HG03521 (cell line): ENCODE measurements around the gene TP73.
"Not testable (repeated sequence)": the region's sequence is repeated elsewhere in the genome, so short reads cannot be mapped to it uniquely, and the experiment has no call there.

Experiments
- ATAC-seq: cut with Tn5 transposase; IDR thresholded peaks from one replicate; pipeline ENCODE4 v1.9.1; 2021; ENCODE audit warnings: mild to moderate bottlenecking, moderate library complexity; ENCODE audit not compliant: unreplicated experiment

The TP73 gene

GRCh38 chr1:3740752-3741151 lies 88.4 kb downstream of the TP73 start:
- no peak for ATAC-seq

DNA sequence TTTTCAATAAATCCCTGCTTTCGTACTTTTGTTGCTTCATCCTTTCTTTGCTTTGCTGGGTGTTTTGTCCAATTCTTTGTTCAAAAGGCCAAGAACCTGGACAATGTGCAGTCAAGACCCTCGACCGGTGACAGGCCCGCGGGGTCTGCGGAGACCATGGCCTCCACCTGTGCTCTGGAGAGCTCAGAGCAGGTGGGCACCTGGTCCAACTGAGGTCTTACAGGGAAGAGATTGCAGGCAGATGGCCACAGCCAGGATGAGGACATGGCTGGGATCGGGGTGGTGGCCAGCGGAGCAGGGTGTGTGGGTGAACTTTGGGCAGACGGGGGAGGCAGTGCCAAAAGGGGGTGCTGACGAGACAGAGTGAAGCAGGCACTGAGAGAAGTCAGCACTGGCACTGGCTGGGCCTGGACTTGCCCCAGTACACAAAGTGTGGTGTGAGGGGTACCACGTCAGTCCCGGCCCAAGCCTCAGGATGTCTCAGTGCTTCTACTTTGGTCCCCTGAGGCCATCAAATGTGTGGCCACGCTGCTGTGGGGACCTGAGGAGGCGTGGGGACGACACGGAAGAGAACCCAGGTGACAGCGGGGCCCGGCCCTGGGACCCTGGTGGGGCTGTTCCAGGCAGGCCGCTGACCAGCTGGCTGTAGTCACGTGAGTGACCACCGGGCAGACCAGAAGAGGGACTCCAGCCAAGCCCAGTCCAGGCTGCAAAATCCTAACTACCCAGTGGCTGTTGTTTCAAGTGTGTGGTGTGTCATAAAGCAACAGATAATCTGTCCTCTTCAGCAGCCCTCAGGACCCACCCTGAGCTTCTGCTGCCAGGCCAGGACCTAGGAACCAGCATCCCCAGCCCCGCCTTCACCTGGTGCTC lies 89.5 kb downstream of the TP73 start:
- no peak for ATAC-seq

DNA sequence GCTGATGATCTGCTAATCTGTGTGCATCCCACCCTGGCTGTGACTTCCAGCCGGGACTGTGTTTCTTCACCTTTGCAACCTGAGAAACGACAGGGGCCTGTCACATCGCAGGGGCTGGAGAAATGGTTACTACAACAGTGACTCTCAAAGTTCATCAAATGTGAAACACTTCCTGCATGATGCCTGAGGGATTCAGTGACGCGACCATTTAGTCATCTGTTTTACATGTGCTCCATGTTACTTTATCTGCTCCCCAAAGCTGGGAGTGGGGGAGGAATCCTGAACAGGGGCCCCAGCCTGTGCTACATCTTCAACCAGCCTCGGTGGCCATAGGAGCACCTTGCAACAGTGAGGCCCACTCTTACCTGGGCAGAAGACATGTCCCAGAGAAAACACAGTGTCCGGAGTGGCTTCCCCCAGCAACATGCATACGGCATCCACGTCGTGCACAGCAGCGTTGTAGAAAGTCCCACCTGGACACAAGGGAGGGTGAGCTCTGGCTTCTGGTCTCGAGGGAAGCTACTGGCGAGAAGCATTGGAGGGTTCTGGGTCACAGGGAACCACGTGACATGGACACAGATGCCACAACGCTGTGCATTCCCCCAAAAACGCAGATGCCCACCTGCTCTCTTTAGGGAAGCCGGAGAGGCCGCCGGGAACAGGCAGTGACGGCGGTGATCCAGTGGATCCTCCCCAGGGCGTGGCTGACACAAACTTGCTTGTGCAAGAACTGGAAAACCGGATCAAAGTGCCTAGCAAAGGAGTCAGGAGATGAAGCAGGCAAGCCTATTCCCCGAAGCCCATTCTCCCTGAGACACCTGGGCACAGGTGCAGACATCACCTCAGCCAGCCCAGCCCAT lies 90.4 kb downstream of the TP73 start:
- ATAC-seq = no peak

GRCh38 chr1:3743421-3743820 lies 91.1 kb downstream of the TP73 start:
- ATAC-seq = no peak

GRCh38 chr1:3743826-3744225 lies 91.5 kb downstream of the TP73 start:
- ATAC-seq = no peak

- no peak for ATAC-seq
Observed at GRCh38 chr1:3744646-3745045, 92.3 kb downstream of the TP73 start.

GRCh38 chr1:3745071-3745470 lies 92.8 kb downstream of the TP73 start:
- no peak for ATAC-seq

DNA sequence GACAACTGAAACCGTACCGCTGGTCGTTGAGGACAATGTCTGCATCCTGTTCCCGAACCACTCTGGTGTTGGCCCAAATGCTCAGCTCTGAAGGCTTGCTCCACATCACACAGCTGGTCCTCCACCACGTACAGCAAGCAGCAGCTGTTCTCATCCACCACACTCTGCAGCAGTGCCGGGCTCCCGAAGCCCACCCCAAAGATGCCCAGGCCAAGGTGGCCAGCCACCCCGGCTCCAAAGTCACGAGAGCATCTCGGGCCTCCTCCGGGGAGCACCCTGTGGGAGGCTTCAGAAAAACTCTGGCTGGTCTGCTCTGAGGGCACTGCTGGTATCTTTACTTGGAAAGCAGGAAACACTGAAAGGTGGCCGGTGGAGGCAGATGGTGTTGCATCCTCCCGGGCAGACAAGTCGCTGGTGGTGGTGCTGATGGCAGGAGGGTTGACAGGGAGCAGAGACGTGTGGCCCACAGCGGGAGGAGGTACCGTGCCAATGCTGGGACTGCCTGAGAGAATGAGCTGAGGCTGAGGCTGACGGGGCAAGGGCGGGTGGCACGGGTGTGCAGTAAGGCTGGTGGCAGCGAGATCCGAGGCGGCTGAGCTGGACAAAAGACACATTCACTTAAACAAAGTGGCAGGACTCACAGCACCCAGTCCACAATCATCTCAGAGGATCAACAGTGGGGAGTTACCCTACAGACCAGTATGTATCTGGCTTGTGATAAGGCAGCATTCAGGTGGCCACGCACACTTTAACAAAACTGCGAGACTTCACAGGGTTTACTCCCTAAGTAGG lies 93.5 kb downstream of the TP73 start:
- ATAC-seq = no peak

DNA sequence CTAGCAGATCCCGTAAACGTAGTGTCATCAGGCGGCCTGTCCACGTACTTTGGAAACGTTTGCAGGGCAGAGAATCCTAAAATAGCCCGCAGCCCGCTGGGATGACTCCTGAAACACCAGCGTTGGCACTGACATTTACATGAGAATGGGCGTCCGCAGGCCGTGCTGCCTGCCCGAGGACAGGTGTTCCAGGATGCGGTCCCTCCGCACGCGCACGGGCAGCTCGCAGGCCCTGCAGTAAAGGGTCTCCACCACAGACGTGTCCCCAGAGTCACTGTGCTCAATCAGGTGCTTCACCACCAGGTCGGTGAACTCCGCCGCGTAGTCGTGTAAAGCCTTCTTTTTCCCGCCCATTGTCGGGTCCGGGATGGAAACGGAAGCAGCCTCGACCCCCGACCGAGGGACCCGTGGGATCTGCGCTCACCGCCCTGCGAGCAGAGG lies 94.1 kb downstream of the TP73 start:
- no peak for ATAC-seq

- no peak for ATAC-seq
Observed at GRCh38 chr1:3746830-3747521, 94.7 kb downstream of the TP73 start.

DNA sequence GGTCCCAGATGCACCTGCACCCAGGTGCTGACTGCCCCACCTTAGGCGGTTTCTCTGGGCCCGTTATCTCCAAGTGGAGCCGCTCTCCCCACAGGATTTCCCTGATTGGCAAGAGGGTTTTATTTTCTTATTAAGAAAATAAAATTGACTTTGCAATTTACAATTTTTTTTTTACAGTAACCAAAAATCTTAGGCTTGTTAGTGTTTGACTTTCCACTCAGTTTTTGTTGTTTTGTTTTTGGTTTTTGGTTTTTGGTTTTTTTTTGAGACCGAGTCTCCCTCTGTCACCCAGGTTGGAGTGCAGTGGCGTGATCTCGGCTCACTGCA lies 95.2 kb downstream of the TP73 start:
- no peak for ATAC-seq

DNA sequence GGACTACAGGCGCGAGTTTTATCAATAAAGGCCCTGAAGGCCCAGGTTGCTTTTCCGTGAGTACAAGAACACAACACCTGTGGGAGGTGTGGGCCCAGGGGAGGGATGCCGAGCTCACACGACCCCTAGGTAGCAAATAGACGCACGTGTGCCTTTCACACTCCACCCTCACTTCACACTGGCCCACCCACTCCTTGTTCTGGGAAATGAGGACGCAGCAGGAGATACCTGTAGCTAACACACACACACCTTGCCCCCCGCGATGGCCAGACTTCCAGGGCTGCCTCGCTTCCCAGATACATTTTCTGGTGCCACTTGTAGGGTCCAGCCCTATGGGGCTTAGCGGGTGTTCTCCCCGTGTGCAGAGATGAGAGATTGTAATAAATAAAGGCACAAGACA lies 95.6 kb downstream of the TP73 start:
- ATAC-seq = no peak

- not testable (repeated sequence) for ATAC-seq
Observed at GRCh38 chr1:3748316-3748900, 96.1 kb downstream of the TP73 start.

GRCh38 chr1:3749512-3749911 lies 97.2 kb downstream of the TP73 start:
- ATAC-seq = no peak

DNA sequence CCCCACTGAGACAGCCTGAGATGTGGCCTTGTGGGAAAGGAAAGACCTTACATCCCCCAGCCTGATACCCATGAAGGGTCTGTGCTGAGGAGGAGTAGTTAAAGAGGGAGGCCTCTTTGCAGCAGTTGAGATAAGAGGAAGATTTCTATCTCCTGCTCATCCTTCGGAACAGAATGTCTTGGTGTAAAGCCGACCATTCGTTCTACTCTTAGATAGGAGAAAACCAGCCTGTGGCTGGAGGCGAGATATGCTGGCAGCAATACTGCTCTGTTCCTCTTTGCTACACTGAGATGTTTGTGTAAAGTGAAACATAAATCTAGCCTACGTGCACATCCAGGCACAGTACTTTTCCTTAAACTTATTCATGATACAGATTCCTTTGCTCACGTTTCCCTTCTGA lies 98.4 kb downstream of the TP73 start:
- no peak for ATAC-seq

DNA sequence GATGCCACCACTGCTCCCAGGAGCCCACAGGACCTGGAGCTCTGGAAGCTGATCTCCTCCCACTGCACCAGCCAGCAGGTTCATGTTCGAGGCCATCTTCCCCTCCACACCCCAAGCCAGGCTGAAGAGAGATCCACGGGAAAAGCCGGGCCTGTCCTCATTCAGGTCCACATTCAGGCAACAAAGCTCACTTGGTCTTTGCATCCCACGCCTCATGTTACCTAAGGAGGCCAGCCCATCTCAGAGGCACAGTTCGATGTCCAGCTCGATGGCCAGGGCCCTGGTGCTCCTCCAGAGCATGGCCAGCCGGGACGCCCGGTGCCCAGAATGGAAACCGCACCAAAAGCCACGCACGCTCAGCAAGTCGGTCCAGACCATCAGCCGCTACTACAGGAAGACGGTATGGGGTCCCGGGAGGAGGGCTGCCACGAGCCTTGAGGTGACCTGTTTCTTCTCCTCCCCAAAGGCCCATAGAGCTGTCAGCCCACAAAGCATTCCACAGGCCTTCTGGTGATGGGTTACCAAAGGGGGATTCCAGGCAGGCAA lies 100.2 kb downstream of the TP73 start, which contains the start of gene CCDC27:
Gene CCDC27 (plus strand): TSS at position 51 of the 546 bp plus-strand sequence. CDS start 32 bp downstream, at position 83.
- ATAC-seq = no peak

- ATAC-seq = no peak
Observed at GRCh38 chr1:3753656-3754454, 101.5 kb downstream of the TP73 start.

DNA sequence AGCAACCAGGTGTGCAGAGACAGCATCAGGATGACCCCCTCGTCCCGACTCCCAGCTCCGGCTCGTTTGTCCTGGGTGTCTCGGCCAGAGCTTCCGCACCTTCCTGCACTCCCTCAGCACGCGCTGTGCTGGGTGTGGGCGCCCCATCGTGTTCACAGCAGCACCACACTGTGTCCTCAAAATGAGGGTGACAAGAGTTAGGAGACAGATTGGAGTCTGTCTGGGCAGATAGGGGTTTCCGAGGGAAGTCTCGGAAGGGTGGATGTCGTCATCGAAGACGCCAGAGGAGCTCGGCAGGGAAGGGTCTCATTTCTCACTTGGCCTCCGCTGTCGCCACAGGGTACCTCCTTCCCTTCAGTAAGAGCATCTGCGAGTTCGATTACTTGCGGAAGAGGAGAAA lies 104.1 kb downstream of the TP73 start:
- no peak for ATAC-seq

DNA sequence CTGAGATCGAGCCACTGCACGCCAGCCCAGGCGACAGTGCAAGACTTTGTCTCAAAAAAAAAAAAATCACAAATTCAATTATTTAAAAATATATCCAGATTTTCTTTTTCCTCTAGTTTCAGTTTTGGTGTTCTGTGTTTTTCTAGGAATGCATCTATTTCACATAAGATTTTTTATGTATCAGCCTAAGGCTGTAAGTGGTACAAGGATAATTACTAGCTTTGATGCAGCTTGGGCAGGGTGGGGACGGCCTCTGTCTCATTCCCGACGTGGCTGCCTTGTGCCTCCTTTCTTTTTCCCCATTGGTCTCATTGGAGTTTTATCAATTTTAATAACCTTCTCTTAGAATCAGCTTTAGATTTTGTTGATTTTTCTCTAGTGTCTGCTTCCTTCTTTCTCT lies 106.8 kb downstream of the TP73 start:
- ATAC-seq = no peak
